Heart left ventricle (tissue), 13 donors: Measurements from ENCODE around the gene FAM120B.

Source experiments
- POLR2A ChIP-seq, 2 donors: fragments of 450-650 bp; IDR thresholded peaks; one replicate each; pipeline ENCODE4 v1.6.1; 2017; ENCODE audit warnings: antibody characterized with exemption in 2 of 2, mild to moderate bottlenecking in 2 of 2, moderate library complexity in 2 of 2
- TF ChIP-seq, protein P1 (sequence below), 12 donors: fragments of 200-600 bp; sonication (generic) in 4 of 12; IDR thresholded peaks; one replicate each; pipeline versions ENCODE4 v1.5.0 to v1.8.0; 2018 to 2022; ENCODE audit warnings: antibody characterized with exemption in 12 of 12, mild to moderate bottlenecking in 5 of 12
- donor health status: ischemic (EF 13 %, LVEDD 7.1; RV severe dilation, severe dysfunction).
- donor health status: DM: no; HTN: yes; CAD: no.
- donor health status: DM: no; HTN: no; CAD: no.
- donor health status: ischemic (EF 25% LVEDD 6.9; RV normal size, moderate dysfunction).
- donor health status: ischemic (EF 25% LVEDD 5.7; RV mildly dilated, moderate dysfunction).
- donor health status: ischemic (EF 35%, LVEDD 5.7; RV mildly dilated, moderate dysfunction).
- donor health status: nonischemic (EF 11% LVEDD 7.7; RV severe dilation, severe dysfunction).
- donor health status: DM: yes; HTN: yes; CAD: no.
- donor health status: PGD.
- donor health status: ischemic (EF 29% LVEDD 5.4; RV normal size, mild dysfunction).
- donor health status: nonischemic (EF 23%, LVEDD 6.1; RV moderate dilation, normal function).

DNA sequence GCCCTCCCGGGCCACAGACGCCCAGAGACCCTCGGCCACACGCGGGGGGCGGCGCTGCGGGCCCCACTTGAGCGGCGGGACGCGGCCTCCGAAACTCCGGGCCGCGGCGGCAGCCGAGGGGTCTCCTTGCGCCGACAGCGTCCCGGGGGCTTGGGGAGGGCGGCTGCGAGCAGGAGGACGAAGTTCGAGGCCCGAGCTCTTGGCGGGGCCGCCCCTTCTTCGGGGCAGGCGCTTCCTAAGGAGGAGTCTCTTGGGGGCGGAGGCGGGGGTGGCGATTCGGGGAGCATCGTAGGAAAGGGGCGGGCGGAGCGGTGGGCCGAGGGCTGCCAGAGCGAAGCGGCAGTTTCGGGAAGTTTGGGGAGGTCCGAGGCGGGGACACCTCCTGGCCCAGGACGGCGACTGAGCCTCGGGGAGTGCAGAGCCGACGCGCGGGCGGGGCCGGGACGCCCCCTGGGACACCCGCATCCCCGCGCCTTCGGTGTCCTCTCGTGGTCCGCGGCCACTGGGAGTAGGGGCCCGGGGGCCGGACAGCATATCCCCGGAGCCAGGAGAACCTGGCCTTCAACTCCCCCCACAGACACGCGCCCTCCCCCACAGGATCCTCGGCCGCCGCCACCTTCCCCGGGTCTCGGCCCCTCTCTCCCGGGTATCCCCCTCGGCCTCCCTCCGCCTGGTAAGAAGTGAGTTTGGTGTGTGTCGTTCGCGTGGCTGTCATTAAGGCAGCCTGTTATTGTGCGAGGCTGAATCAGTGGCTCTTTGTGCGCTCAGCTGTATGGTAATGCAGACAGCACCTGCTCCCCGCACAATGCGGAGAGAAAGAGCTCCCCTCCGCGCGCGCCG is 15.1 kb upstream of the FAM120B start:
- TF ChIP-seq, protein P1, sequence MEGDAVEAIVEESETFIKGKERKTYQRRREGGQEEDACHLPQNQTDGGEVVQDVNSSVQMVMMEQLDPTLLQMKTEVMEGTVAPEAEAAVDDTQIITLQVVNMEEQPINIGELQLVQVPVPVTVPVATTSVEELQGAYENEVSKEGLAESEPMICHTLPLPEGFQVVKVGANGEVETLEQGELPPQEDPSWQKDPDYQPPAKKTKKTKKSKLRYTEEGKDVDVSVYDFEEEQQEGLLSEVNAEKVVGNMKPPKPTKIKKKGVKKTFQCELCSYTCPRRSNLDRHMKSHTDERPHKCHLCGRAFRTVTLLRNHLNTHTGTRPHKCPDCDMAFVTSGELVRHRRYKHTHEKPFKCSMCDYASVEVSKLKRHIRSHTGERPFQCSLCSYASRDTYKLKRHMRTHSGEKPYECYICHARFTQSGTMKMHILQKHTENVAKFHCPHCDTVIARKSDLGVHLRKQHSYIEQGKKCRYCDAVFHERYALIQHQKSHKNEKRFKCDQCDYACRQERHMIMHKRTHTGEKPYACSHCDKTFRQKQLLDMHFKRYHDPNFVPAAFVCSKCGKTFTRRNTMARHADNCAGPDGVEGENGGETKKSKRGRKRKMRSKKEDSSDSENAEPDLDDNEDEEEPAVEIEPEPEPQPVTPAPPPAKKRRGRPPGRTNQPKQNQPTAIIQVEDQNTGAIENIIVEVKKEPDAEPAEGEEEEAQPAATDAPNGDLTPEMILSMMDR (IDR thresholded peaks at IDR 0.05), result peak in 3 of 12 donors; percentile 17 to 32 (median 28)
- no peak for TF ChIP-seq POLR2A (IDR thresholded peaks at IDR 0.05)
